Measurements from ENCODE around the gene P2RX4. TPM values are rescaled to one million over a fixed set of nuclear protein-coding genes. Genes with fewer than 3 reads are reported as not detected.

The P2RX4 gene
- total RNA-seq, 1 donor from 2014 or later: 17.0 TPM

- H3K4me3 Mint-ChIP-seq: no peak overlapping the region
These were observed 24.7 kb upstream of the P2RX4 start for GRCh38 chr12:121184984-121185889.

GRCh38 chr12:121186826-121187225 lies 23.1 kb upstream of the P2RX4 start:
- Mint-ChIP-seq H3K4me1 (ENCODE audit: unreplicated experiment) (no peaks in the 10 kb centered on the region), H3K36me3 (no peaks in the 10 kb centered on the region), H3K27me3 (peaks cover under 1% of the 10 kb centered on the region), H3K27ac (no peak overlapping the region), H3K4me3 (no peak overlapping the region), H3K9me3 (peaks cover 5% of the 10 kb centered on the region)
- DNase-seq (ENCODE audit: extremely low spot score, unreplicated experiment): no peak
- TF ChIP-seq, protein P1, sequence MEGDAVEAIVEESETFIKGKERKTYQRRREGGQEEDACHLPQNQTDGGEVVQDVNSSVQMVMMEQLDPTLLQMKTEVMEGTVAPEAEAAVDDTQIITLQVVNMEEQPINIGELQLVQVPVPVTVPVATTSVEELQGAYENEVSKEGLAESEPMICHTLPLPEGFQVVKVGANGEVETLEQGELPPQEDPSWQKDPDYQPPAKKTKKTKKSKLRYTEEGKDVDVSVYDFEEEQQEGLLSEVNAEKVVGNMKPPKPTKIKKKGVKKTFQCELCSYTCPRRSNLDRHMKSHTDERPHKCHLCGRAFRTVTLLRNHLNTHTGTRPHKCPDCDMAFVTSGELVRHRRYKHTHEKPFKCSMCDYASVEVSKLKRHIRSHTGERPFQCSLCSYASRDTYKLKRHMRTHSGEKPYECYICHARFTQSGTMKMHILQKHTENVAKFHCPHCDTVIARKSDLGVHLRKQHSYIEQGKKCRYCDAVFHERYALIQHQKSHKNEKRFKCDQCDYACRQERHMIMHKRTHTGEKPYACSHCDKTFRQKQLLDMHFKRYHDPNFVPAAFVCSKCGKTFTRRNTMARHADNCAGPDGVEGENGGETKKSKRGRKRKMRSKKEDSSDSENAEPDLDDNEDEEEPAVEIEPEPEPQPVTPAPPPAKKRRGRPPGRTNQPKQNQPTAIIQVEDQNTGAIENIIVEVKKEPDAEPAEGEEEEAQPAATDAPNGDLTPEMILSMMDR (conservative IDR thresholded peaks at IDR 0.05): no peak

More at GRCh38 chr12:121184984-121185889, 24.7 kb upstream of the P2RX4 start:
- DNase-seq (ENCODE audit: extremely low spot score, unreplicated experiment): no peak
- Mint-ChIP-seq H3K36me3 (no peaks in the 10 kb centered on the region), H3K27ac (no peak overlapping the region), H3K4me1 (ENCODE audit: unreplicated experiment) (no peaks in the 10 kb centered on the region), H3K9me3 (peaks cover 5% of the 10 kb centered on the region), H3K27me3 (no peaks in the 10 kb centered on the region)
- TF ChIP-seq, protein P1 (conservative IDR thresholded peaks at IDR 0.05): no peak

GRCh38 chr12:121187501-121187900 lies 22.4 kb upstream of the P2RX4 start:
- no peak for DNase-seq (ENCODE audit: extremely low spot score, unreplicated experiment)

DNA sequence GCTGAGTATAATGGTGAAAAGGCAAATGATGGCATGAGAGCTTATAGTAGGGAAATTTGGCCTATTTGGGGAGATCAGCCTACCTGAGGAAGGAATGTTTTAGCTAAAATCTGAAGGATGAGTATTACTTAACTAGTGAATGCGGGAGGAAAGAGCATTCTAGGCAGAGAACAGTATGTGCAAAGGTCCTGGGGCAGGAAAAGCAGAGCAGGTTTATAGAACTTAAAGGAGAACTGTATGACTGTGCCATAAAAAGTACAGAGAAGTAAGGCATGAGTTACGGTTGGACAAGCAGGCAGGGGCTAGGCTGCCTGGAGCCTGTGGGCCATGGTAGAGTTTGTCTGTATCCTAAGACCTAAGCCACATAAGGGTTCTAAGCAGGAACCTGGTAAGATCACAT lies 21.7 kb upstream of the P2RX4 start:
- TF ChIP-seq, protein P1 (conservative IDR thresholded peaks at IDR 0.05): no peak
- Mint-ChIP-seq H3K36me3 (no peaks in the 10 kb centered on the region), H3K27ac (no peak overlapping the region), H3K4me3 (no peak overlapping the region), H3K27me3 (peaks cover 5% of the 10 kb centered on the region), H3K4me1 (ENCODE audit: unreplicated experiment) (no peaks in the 10 kb centered on the region), H3K9me3 (peaks cover 5% of the 10 kb centered on the region)
- no peak for DNase-seq (ENCODE audit: extremely low spot score, unreplicated experiment)

More at GRCh38 chr12:121187501-121187900, 22.4 kb upstream of the P2RX4 start:
- TF ChIP-seq, protein P1 (conservative IDR thresholded peaks at IDR 0.05): no peak
- Mint-ChIP-seq H3K27ac (no peak overlapping the region), H3K9me3 (peaks cover 5% of the 10 kb centered on the region), H3K27me3 (peaks cover 5% of the 10 kb centered on the region), H3K4me1 (ENCODE audit: unreplicated experiment) (no peaks in the 10 kb centered on the region), H3K36me3 (no peaks in the 10 kb centered on the region), H3K4me3 (no peak overlapping the region)

GRCh38 chr12:121189131-121189530 lies 20.8 kb upstream of the P2RX4 start:
- Mint-ChIP-seq H3K4me3 (no peak overlapping the region), H3K27ac (no peak overlapping the region), H3K9me3 (peaks cover 5% of the 10 kb centered on the region), H3K4me1 (ENCODE audit: unreplicated experiment) (no peaks in the 10 kb centered on the region), H3K27me3 (peaks cover 5% of the 10 kb centered on the region), H3K36me3 (no peaks in the 10 kb centered on the region)
- TF ChIP-seq, protein P1 (conservative IDR thresholded peaks at IDR 0.05): no peak
- DNase-seq (ENCODE audit: extremely low spot score, unreplicated experiment): no peak
